NCI-H2029 (cell line): ENCODE data around the gene PCDHGA6.
"Not testable (repeated sequence)": the region's sequence is repeated elsewhere in the genome, so short reads cannot be mapped to it uniquely, and the experiment has no call there.

Source experiments
- DNase-seq: peaks from one replicate; lab custom pipeline; 2025; lab: John Stamatoyannopoulos, UW

PCDHGA6 gene

DNA sequence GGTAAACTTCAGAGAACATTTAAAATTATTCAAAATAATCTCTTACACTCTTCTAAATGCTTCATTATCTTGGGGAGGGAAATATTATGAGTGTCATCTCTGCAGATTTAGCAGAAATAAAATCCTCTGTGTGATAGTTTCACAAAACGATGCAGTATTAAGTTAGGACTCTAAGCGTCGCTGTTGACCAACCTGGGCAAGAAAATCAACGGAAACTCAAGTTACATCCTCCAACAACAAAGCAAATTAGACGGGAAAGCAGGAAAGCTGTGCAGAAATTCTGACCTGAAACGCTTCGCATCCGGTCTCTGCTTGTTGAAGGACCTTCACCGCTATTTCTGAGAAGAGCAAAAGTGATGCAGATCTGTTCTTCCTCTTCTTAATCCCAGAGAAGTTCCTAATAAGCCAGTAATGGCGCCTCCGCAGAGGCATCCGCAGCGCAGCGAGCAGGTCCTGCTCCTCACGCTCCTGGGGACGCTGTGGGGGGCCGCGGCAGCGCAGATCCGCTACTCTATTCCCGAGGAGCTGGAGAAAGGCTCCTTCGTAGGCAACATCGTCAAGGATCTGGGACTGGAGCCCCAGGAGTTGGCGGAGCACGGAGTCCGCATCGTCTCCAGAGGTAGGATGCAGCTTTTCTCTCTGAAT, at the start of gene PCDHGA6:
Gene PCDHGA6 (plus strand): TSS at position 219 of the 645 bp plus-strand sequence. CDS start 193 bp downstream, at position 412.
- no peak for DNase-seq

DNA sequence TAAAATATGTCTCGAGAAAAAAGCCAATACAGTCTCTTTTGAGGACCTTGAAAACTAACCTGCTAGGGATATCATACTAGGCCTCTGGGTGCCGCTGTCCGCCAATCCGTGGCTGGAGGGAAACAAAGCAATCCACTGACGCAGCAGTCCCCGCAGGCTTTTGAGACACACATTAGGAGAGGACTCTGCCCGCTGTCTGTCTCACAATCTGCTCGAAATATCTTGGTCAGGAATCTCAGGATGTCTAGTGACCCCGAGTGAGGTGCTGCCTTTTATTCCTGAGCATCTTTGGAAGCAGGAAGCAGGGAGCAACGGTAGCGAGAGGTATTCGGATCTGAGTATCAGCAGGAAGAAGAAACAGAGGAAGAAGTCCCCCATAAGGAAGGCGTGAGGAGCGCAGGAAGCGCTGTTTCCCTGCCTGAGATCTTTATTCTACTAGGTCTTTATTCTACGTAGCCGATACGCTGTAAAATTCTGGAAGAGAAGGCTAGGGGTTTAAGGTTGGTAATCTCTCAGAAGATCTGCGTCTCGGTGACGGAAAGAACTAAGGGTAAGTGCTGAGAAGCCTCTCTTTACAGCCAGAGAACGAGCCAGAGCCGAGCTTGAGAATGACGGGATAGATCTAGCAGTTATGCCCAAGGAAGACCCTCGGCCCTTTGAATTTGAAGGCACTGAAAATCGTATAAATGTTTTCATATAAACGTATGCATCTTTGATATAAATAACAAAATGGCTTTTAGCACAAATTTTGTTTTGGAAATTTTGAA, 47.4 kb upstream of the PCDHGA6 start:
- DNase-seq: peak; percentile 39

DNA sequence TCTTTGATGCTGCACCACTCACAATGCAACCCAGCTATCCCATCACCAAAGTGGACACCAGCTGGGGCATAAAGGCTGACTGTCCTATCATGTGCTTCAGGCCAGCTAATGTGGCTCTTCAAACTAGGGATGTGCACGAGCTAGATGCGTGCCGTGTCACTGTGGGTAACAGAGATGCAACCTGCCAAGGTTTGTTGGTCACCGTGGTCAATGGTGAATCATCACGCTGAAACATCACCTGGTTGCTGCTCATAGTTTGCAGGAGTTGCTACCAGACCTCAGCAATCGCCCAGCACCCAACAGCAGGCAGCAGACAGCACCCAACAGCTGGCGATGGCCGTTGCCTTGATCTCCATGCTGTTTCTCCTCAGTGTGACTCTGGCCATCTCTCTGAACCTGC, 45.5 kb upstream of the PCDHGA6 start:
- DNase-seq: no peak

DNA sequence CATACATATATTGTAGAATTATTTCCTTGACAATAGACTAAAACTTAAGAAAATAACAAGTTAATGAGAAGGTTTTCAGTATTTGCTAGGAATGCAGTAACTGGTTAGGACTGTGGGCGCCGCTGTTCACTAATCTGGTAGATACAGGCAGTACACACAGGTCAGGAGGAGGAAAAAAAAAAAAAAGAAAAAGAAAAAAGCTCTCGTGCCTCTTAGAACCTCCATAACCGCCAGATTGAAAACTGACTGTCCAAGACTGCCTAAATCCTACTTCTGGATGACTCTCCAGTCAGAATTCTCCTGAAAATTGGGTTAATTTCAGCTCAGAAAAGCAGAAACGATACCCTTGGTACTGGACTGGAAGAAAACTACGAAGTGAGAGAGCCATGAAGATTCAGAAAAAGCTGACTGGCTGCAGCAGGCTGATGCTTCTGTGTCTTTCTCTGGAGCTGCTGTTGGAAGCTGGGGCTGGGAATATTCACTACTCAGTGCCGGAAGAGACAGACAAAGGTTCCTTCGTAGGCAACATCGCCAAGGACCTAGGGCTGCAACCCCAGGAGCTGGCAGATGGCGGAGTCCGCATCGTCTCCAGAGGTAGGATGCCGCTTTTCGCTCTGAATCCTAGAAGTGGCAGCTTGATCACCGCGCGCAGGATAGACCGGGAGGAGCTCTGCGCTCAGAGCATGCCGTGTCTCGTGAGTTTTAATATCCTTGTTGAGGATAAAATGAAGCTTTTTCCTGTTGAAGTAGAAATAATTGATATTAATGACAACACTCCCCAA, 43.2 kb upstream of the PCDHGA6 start, which contains the start of gene PCDHGA1:
Gene PCDHGA1 (plus strand): TSS at position 216 of the 782 bp plus-strand sequence.
- DNase-seq: no peak

DNA sequence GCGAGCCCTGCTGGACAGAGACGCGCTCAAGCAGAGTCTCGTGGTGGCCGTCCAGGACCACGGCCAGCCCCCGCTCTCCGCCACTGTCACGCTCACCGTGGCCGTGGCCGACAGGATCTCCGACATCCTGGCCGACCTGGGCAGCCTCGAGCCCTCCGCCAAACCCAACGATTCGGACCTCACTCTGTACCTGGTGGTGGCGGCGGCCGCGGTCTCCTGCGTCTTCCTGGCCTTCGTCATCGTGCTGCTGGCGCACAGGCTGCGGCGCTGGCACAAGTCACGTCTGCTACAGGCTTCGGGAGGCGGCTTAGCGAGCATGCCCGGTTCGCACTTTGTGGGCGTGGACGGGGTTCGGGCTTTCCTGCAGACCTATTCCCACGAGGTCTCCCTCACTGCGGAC, 41.1 kb upstream of the PCDHGA6 start:
- DNase-seq: not testable (repeated sequence)

DNA sequence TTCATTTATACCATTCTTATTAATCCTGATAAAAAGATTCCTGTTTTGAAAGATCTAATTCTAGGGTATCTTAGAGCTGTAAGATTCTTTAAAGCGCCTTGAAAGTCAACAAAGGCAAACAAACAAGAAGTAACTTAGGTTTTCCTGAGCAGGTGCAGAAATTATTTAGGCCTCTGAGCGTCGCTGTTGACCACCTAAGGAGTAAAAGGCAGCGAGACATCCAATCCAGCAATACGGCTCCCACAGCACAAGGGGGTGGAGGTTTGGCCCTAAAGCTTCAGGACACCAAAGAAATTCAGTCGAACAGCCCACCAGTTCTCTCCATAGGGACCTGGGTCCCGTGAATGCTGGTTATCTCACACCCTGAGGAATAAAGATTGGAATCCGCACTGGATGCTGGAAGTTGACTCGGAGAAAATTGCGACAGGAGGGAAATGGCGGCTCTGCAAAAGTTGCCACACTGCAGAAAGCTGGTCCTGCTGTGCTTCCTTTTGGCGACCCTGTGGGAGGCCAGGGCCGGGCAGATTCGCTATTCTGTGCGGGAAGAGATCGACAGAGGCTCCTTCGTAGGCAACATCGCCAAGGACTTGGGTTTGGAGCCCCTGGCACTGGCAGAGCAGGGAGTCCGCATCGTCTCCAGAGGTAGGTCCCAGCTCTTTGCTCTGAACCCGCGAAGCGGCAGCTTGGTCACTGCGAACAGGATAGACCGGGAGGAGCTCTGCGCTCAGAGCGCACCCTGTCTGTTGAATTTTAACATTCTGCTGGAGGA, 35.0 kb upstream of the PCDHGA6 start, which contains the start of gene PCDHGA2:
Gene PCDHGA2 (plus strand): TSS at position 223 of the 769 bp plus-strand sequence.
- DNase-seq: no peak

DNA sequence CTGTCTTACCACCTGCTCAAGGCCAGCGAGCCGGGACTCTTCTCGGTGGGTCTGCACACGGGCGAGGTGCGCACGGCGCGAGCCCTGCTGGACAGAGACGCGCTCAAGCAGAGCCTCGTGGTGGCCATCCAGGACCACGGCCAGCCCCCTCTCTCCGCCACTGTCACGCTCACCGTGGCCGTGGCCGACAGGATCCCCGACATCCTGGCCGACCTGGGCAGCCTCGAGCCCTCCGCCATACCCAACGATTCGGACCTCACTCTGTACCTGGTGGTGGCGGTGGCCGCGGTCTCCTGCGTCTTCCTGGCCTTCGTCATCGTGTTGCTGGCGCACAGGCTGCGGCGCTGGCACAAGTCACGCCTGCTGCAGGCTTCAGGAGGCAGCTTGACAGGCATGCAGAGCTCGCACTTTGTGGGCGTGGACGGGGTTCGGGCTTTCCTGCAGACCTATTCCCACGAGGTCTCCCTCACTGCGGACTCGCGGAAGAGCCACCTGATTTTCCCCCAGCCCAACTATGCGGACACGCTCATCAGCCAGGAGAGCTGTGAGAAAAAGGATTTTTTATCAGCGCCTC, 32.8 kb upstream of the PCDHGA6 start:
- DNase-seq: not testable (repeated sequence)

DNA sequence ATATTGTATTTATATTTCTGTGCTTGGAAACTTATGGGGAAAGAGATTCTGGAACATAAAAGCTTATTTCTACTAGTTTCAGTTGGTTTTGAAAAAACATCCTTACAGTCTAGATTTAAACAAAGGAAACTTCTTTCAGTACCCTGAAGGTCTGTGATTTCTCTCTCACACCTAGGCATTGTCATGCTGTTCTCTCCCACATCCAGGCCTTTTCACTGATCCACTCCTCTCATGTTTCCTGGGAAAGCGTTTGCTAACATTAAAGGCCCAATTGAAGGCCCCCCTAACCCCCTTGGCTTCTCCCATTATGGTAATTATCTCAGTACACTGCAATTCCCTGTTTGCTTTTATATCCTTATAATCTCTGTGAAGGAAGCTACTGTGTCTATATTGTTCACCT, 30.9 kb upstream of the PCDHGA6 start:
- no peak for DNase-seq

DNA sequence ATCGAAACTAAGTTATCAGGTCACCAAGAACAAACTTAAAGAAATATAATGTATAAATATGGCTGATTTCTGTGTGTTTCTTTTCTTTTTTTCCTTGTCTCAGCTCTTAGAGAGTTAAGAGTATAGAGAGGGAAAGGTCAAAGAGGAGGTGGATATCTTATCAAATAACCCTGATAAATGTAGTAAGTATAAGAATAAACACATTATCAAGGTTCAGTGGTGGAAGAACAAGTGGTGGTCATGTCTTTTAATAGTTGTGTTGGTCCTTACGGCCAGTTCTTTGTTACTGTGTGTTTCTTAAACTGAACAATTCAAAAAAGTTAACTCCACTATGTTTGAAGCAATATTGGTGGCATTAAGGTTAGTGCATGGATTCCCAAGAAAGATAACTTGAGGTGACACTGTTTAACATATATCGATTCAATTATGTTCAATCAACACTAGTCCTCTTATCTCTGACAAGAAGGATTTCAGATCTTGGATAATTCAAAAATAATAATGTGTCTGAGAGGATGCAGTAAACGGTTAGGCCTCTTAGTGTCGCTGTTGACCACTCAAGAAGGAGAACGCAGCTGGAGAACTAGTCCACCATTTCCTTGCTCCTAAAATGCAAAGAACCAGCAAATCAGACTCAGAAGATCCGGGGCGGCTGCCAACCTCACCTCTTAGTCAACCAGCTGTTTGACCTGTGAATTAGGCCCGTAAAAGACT, 30.3 kb upstream of the PCDHGA6 start, which contains the start of gene PCDHGA3:
Gene PCDHGA3 (plus strand): TSS at position 588 of the 711 bp plus-strand sequence. CDS start 205 bp downstream, outside the sequence.
- no peak for DNase-seq

DNA sequence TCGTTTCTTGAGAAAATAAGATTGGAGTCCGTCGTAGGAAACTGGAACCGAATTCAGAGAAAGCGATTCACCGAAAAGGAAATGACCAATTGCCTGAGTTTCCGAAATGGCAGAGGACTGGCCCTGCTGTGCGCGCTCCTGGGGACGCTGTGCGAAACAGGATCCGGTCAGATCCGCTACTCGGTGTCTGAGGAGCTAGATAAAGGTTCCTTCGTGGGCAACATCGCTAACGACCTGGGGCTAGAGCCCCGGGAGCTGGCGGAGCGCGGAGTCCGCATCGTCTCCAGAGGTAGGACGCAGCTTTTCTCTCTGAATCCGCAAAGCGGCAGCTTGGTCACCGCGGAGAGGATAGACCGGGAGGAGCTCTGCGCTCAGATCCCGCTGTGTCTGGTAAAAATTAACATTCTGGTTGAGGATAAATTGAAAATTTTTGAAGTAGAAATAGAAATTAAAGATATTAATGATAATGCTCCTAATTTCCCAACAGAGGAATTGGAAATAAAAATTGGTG, 29.7 kb upstream of the PCDHGA6 start:
- no peak for DNase-seq

DNA sequence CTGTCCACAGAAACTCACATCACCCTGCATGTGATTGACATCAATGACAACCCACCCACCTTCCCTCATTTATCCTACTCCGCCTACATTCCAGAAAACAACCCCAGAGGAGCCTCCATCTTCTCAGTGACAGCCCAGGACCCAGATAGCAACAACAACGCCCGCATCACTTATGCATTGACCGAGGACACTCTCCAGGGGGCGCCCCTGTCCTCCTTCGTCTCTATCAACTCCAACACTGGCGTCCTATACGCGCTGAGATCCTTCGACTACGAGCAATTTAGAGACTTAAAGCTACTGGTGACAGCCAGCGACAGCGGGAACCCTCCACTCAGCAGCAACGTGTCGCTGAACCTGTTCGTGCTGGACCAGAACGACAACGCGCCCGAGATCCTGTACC, 28.4 kb upstream of the PCDHGA6 start:
- DNase-seq: no peak

DNA sequence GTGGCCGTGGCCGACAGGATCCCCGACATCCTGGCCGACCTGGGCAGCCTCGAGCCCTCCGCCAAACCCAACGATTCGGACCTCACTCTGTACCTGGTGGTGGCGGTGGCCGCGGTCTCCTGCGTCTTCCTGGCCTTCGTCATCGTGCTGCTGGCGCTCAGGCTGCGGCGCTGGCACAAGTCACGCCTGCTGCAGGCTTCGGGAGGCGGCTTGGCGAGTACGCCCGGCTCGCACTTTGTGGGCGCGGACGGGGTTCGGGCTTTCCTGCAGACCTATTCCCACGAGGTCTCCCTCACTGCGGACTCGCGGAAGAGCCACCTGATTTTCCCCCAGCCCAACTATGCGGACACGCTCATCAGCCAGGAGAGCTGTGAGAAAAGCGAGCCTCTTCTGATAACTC, 27.7 kb upstream of the PCDHGA6 start:
- not testable (repeated sequence) for DNase-seq

DNA sequence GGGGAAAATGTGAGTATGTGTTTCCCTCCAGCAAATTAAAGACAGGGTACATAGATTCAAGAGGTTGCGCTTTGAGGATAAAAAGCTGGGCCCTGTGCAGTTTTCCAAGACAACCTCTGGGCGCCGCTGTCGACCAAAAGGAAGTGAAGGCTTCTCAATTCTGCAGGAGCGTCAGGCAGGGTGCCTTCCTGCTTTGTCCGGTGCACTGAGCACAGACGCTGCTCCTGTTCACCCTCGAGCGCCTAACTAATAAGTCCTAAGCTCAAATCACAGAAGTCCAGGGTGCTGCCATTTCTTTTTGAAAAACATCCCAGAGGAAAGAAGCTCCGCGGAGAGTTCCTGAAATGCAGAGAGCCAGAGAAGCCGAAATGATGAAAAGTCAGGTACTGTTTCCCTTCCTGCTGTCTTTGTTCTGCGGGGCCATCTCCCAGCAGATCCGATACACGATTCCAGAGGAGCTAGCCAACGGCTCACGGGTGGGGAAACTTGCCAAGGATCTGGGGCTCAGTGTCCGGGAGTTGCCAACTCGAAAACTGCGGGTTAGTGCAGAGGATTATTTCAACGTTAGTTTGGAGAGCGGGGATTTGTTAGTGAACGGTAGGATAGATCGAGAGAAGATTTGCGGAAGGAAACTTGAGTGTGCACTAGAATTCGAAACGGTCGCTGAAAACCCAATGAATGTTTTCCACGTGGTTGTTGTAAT, 23.6 kb upstream of the PCDHGA6 start, which contains the start of gene PCDHGB1:
Gene PCDHGB1 (plus strand): TSS at position 183 of the 703 bp plus-strand sequence. CDS start 162 bp downstream, at position 345.
- peak; percentile 48 for DNase-seq

DNA sequence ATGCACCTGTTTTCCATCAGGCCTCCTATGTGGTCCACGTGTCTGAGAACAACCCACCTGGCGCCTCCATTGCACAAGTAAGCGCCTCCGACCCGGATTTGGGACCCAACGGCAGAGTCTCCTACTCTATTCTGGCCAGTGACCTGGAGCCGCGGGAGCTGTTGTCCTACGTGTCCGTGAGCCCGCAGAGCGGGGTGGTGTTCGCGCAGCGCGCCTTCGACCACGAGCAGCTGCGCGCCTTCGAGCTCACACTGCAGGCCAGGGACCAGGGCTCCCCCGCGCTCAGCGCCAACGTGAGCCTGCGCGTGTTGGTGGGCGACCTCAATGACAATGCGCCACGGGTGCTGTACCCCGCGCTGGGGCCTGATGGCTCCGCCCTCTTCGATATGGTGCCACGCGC, 22.1 kb upstream of the PCDHGA6 start:
- no peak for DNase-seq

DNA sequence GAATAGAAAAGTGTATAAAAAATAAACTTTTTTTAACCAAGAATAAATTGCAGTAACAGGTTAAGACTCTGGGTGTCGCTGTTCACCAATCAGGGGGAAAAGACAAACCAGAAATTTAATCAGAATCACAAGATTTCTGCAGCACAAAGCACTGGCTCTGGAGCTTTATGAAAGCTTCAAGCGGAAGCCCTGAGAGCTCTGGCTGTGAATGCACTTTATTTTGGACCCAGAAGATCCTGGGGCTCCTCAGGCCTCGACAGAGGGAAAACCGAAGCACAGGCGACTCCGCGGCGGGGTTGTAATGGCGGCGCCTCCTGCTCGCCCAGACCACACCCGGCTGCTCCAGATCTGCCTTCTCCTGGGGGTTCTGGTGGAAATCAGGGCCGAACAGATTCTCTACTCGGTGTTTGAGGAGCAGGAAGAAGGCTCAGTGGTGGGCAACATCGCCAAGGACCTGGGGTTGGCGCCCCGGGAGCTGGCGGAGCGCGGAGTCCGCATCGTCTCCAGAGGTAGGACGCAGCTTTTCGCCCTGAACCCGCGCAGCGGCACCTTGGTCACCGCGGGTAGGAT, 18.7 kb upstream of the PCDHGA6 start, which contains the start of gene PCDHGA4:
Gene PCDHGA4 (plus strand): TSS at position 122 of the 570 bp plus-strand sequence. CDS start 87 bp downstream, at position 209.
- DNase-seq: no peak

DNA sequence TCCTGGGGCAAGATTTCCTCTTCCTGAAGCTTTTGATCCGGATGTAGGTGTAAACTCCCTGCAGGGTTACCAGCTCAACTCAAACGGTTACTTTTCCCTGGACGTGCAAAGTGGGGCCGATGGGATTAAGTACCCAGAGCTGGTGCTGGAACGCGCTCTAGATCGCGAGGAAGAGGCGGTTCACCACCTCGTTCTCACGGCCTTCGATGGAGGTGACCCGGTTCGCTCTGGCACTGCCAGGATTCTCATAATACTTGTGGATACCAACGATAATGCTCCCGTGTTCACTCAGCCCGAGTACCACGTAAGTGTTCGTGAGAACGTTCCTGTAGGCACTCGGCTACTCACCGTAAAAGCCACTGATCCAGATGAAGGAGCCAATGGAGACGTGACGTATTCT, 18.1 kb upstream of the PCDHGA6 start:
- no peak for DNase-seq

DNA sequence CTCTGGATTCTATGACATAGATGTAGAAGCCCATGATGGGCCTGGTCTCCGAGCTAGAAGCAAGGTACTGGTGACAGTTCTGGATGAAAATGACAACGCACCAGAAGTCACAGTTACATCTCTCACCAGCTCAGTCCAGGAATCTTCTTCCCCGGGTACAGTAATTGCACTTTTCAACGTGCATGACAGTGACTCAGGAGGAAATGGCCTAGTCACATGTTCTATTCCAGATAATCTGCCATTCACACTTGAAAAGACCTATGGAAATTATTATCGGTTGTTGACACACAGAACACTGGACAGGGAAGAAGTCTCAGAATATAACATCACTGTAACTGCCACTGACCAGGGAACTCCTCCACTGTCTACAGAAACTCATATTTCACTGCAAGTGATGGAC, 17.6 kb upstream of the PCDHGA6 start:
- DNase-seq: no peak

DNA sequence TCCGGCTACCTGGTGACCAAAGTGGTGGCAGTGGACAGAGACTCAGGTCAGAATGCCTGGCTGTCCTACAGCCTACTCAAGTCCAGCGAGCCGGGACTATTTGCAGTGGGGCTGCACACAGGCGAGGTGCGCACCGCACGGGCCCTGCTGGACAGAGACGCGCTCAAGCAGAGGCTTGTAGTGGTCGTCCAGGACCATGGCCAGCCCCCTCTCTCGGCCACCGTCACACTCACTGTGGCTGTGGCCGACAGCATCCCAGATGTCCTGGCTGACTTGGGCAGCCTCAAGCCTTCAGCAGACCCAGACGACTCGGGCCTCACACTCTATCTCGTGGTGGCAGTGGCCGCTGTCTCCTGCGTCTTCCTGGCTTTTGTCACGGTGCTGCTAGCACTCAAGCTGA, 16.7 kb upstream of the PCDHGA6 start:
- DNase-seq: no peak

DNA sequence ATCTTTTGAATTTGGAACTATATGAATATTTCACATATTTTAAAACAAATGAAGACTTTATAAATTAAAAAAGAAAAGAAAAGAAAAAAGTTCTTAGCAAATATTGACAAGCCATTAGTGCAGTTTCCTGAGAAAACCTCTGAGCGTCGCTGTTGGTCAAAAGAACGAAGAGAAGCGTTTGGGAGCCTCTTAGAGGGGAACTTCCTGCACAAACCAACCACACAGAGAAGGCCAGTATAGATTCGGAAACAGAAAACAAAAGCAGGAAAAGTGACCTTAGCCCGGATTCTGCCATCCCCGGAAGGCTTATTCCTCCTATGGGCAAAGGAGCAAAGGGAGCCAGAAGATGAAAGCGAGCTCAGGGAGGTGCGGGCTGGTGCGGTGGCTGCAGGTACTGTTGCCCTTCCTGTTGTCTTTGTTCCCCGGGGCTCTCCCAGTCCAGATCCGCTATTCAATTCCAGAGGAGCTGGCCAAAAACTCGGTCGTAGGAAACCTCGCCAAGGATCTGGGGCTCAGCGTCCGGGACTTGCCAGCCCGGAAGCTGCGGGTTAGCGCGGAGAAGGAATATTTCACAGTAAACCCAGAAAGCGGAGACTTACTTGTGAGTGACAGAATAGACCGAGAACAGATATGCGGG, 13.8 kb upstream of the PCDHGA6 start, which contains the start of gene PCDHGB2:
Gene PCDHGB2 (plus strand): TSS at position 205 of the 637 bp plus-strand sequence. CDS start 142 bp downstream, at position 347.
- peak; percentile 18 for DNase-seq
